WTC11 (cell line): Measurements from ENCODE around the gene TMPRSS3. TPM values are rescaled to one million over a fixed set of nuclear protein-coding genes. Genes with fewer than 3 reads are reported as not detected.
A peak's percentile ranks its signal among the peaks of the same experiment; 100 is the strongest.

Experiments
- ATAC-seq: fragments of 200-7000 bp; cut with Tn5 transposase; 2 replicates; pipeline ENCODE4 v1.10.0; 2021; ENCODE audit warnings: mild to moderate bottlenecking, moderate library complexity
- CTCF ChIA-PET: fragments of 300-600 bp; sonication (Branson Sonifier 250); formaldehyde crosslinking; loops from one replicate; lab custom pipeline; 2021; ENCODE audit warnings: antibody characterized with exemption; lab: Charles Lee
- POLR2A ChIA-PET: fragments of 350-600 bp; sonication (Branson Sonifier 250); formaldehyde crosslinking; loops from one replicate; lab custom pipeline; 2021; ENCODE audit warnings: antibody characterized with exemption; lab: Charles Lee
- DNase-seq: peaks from one replicate; pipeline ENCODE4 v3.0.0; 2021; ENCODE audit warnings: low spot score
- H3K27ac Mint-ChIP-seq: 2 replicates; pipeline ENCODE4 v1.8.0; 2021; ENCODE audit warnings: mixed read lengths
- H3K27me3 Mint-ChIP-seq: 2 replicates; pipeline ENCODE4 v1.8.0; 2021; ENCODE audit warnings: low read depth, mild to moderate bottlenecking, moderate library complexity, mixed read lengths
- H3K36me3 Mint-ChIP-seq: 2 replicates; pipeline ENCODE4 v1.8.0; 2021; ENCODE audit warnings: mixed read lengths
- H3K4me1 Mint-ChIP-seq: 2 replicates; pipeline ENCODE4 v1.8.0; 2022; ENCODE audit warnings: mixed read lengths
- H3K4me3 Mint-ChIP-seq: 2 replicates; pipeline ENCODE4 v1.8.0; 2021; ENCODE audit warnings: mild to moderate bottlenecking, moderate library complexity, mixed read lengths
- H3K9me3 Mint-ChIP-seq: 2 replicates; pipeline ENCODE4 v1.8.0; 2021; ENCODE audit warnings: mixed read lengths
- CREB1 ChIP-seq: sonication (generic); formaldehyde crosslinking; IDR thresholded peaks from 2 replicates; pipeline ENCODE4 v1.8.0; 2023; ENCODE audit warnings: mild to moderate bottlenecking, missing genetic modification reagents
- EMX1 ChIP-seq: fragments of 250-450 bp; sonication (Bioruptor Pico); IDR thresholded peaks from 2 replicates; pipeline ENCODE4 v1.8.0; 2021; ENCODE audit warnings: mild to moderate bottlenecking
- HMGA2 ChIP-seq: fragments of 250-450 bp; sonication (Bioruptor Pico); IDR thresholded peaks from 2 replicates; pipeline ENCODE4 v1.4.0; 2021; ENCODE audit warnings: mild to moderate bottlenecking, moderate library complexity
- JAZF1 ChIP-seq: fragments of 250-450 bp; sonication (Bioruptor Pico); IDR thresholded peaks from 2 replicates; pipeline ENCODE4 v1.9.0; 2021; ENCODE audit warnings: moderate library complexity, mild to moderate bottlenecking, inconsistent platforms
- MLX ChIP-seq: sonication (generic); formaldehyde crosslinking; IDR thresholded peaks from 2 replicates; pipeline ENCODE4 v1.8.1; 2023; ENCODE audit warnings: mild to moderate bottlenecking, missing genetic modification reagents, moderate library complexity
- MXD4 ChIP-seq: fragments of 250-450 bp; sonication (Bioruptor Pico); IDR thresholded peaks from 2 replicates; pipeline ENCODE4 v1.8.0; 2021; ENCODE audit warnings: mild to moderate bottlenecking, moderate library complexity, borderline replicate concordance
- NFYB ChIP-seq: sonication (generic); formaldehyde crosslinking; conservative IDR thresholded peaks from 2 replicates; pipeline ENCODE4 v1.8.0; 2022; ENCODE audit warnings: low read depth, missing genetic modification reagents
- NR2C2 ChIP-seq: sonication (generic); formaldehyde crosslinking; IDR thresholded peaks from 2 replicates; pipeline ENCODE4 v1.8.0; 2022; ENCODE audit warnings: mild to moderate bottlenecking, missing genetic modification reagents
- OVOL2 ChIP-seq: fragments of 250-450 bp; sonication (Bioruptor Pico); IDR thresholded peaks from 2 replicates; pipeline ENCODE4 v1.9.0; 2021; ENCODE audit warnings: mild to moderate bottlenecking, borderline replicate concordance
- SMAD4 ChIP-seq: sonication (generic); formaldehyde crosslinking; IDR thresholded peaks from 2 replicates; pipeline ENCODE4 v1.8.0; 2022; ENCODE audit warnings: mild to moderate bottlenecking, missing genetic modification reagents
- SOX15 ChIP-seq: fragments of 250-450 bp; sonication (Bioruptor Pico); IDR thresholded peaks from 2 replicates; pipeline ENCODE4 v1.9.0; 2021; ENCODE audit warnings: mild to moderate bottlenecking
- TEAD4 ChIP-seq: sonication (generic); formaldehyde crosslinking; IDR thresholded peaks from 2 replicates; pipeline ENCODE4 v1.8.0; 2022; ENCODE audit warnings: mild to moderate bottlenecking, missing genetic modification reagents
- ZBTB21 ChIP-seq: sonication (generic); formaldehyde crosslinking; IDR thresholded peaks from 2 replicates; pipeline ENCODE4 v1.8.1; 2023; ENCODE audit warnings: mild to moderate bottlenecking, missing genetic modification reagents, borderline replicate concordance
- ZNF263 ChIP-seq: sonication (generic); formaldehyde crosslinking; IDR thresholded peaks from 2 replicates; pipeline ENCODE4 v1.8.1; 2022; ENCODE audit warnings: low read depth, mild to moderate bottlenecking, moderate library complexity, missing genetic modification reagents
- ZNF317 ChIP-seq: sonication (generic); formaldehyde crosslinking; IDR thresholded peaks from 2 replicates; pipeline ENCODE4 v1.8.1; 2023; ENCODE audit warnings: low read depth, mild to moderate bottlenecking, moderate library complexity, missing genetic modification reagents, borderline replicate concordance
- ZNF396 ChIP-seq: fragments of 250-450 bp; sonication (Bioruptor Pico); IDR thresholded peaks from 2 replicates; pipeline ENCODE4 v1.8.0; 2021; ENCODE audit warnings: mild to moderate bottlenecking, moderate library complexity, borderline replicate concordance
- total RNA-seq: library from RNA; stranded (reverse); gene quantifications from 3 replicates; pipeline ENCODE4 v1.2.3, GENCODE V29; 2021
- TF ChIP-seq, protein P1 (sequence below): fragments of 250-450 bp; sonication (Bioruptor Pico); IDR thresholded peaks from 2 replicates; pipeline ENCODE4 v1.9.0; 2021; ENCODE audit warnings: mild to moderate bottlenecking
- TF ChIP-seq, protein P2 (sequence below): fragments of 250-450 bp; sonication (Bioruptor Pico); IDR thresholded peaks from 2 replicates; pipeline ENCODE4 v2.1.2; 2022; ENCODE audit warnings: mild to moderate bottlenecking, moderate library complexity
- TF ChIP-seq, protein P3 (sequence below): sonication (generic); formaldehyde crosslinking; IDR thresholded peaks from 2 replicates; pipeline ENCODE4 v1.8.1; 2023; ENCODE audit warnings: mild to moderate bottlenecking, missing genetic modification reagents

The TMPRSS3 gene
- total RNA-seq, 1 experiment from 2014 or later: 0.39 TPM

GRCh38 chr21:42369821-42370220 lies 26.0 kb downstream of the TMPRSS3 start:
- TF ChIP-seq NFYB (CRISPR knock-in tag) (no peak), ZBTB21 (CRISPR knock-in tag) (no peak), SMAD4 (no peak), CREB1 (CRISPR knock-in tag) (no peak), ZNF263 (no peak), ZNF396 (CRISPR knock-in tag) (no peak)
- TF ChIP-seq, protein P1, sequence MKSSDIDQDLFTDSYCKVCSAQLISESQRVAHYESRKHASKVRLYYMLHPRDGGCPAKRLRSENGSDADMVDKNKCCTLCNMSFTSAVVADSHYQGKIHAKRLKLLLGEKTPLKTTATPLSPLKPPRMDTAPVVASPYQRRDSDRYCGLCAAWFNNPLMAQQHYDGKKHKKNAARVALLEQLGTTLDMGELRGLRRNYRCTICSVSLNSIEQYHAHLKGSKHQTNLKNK (CRISPR knock-in tag): no peak
- Mint-ChIP-seq H3K9me3 (no peaks in the 10 kb centered on the region), H3K4me3 (no peak overlapping the region), H3K27ac (no peak overlapping the region), H3K4me1 (peaks cover 11% of the 10 kb centered on the region), H3K27me3 (no peaks in the 10 kb centered on the region), H3K36me3 (no peaks in the 10 kb centered on the region)
- ChIA-PET POLR2A (interaction anchor here (0.5 kb wide), 1 partner anchor 18 kb away, joined by 3 read pairs; no protein-coding TSS in a partner anchor), CTCF (interaction anchor here (0.8 to 1.7 kb wide), 4 partner anchors 11 to 60 kb away, joined by 4 to 8 read pairs (median 6); no protein-coding TSS in a partner anchor)
- DNase-seq (peak; percentile 51), ATAC-seq (peak; percentile 73)

GRCh38 chr21:42367367-42368165 lies 28.3 kb downstream of the TMPRSS3 start:
- TF ChIP-seq NR2C2 (CRISPR knock-in tag) (no peak), MXD4 (CRISPR knock-in tag) (no peak), ZNF317 (CRISPR knock-in tag) (no peak), TEAD4 (CRISPR knock-in tag) (no peak), OVOL2 (no peak), JAZF1 (CRISPR knock-in tag) (no peak), ZBTB21 (CRISPR knock-in tag) (no peak), EMX1 (no peak), MLX (CRISPR knock-in tag) (no peak), HMGA2 (CRISPR knock-in tag) (no peak), SOX15 (CRISPR knock-in tag) (no peak)
- TF ChIP-seq, protein P2, sequence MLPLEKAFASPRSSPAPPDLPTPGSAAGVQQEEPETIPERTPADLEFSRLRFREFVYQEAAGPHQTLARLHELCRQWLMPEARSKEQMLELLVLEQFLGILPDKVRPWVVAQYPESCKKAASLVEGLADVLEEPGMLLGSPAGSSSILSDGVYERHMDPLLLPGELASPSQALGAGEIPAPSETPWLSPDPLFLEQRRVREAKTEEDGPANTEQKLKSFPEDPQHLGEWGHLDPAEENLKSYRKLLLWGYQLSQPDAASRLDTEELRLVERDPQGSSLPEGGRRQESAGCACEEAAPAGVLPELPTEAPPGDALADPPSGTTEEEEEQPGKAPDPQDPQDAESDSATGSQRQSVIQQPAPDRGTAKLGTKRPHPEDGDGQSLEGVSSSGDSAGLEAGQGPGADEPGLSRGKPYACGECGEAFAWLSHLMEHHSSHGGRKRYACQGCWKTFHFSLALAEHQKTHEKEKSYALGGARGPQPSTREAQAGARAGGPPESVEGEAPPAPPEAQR: no peak
- TF ChIP-seq, protein P3, sequence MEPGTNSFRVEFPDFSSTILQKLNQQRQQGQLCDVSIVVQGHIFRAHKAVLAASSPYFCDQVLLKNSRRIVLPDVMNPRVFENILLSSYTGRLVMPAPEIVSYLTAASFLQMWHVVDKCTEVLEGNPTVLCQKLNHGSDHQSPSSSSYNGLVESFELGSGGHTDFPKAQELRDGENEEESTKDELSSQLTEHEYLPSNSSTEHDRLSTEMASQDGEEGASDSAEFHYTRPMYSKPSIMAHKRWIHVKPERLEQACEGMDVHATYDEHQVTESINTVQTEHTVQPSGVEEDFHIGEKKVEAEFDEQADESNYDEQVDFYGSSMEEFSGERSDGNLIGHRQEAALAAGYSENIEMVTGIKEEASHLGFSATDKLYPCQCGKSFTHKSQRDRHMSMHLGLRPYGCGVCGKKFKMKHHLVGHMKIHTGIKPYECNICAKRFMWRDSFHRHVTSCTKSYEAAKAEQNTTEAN (CRISPR knock-in tag): no peak
- peaks cover 8% of the 10 kb centered on the region; the same call in 1 of the 2 replicates for H3K4me1 Mint-ChIP-seq
- H3K27ac Mint-ChIP-seq: no peak overlapping the region; the same call in 1 of the 2 replicates
- ATAC-seq (no peak), DNase-seq (no peak)
- no peaks in the 10 kb centered on the region for H3K36me3 Mint-ChIP-seq
- no peaks in the 10 kb centered on the region for H3K27me3 Mint-ChIP-seq
- ChIA-PET POLR2A (no interaction called here), CTCF (interaction anchor here (1.0 to 2.8 kb wide), 2 partner anchors 14 to 58 kb away, joined by 3 to 19 read pairs; no protein-coding TSS in a partner anchor)
- H3K9me3 Mint-ChIP-seq: no peaks in the 10 kb centered on the region
- H3K4me3 Mint-ChIP-seq: no peak overlapping the region
